ENCODE data around the gene FGF1.

FGF1 gene

DNA sequence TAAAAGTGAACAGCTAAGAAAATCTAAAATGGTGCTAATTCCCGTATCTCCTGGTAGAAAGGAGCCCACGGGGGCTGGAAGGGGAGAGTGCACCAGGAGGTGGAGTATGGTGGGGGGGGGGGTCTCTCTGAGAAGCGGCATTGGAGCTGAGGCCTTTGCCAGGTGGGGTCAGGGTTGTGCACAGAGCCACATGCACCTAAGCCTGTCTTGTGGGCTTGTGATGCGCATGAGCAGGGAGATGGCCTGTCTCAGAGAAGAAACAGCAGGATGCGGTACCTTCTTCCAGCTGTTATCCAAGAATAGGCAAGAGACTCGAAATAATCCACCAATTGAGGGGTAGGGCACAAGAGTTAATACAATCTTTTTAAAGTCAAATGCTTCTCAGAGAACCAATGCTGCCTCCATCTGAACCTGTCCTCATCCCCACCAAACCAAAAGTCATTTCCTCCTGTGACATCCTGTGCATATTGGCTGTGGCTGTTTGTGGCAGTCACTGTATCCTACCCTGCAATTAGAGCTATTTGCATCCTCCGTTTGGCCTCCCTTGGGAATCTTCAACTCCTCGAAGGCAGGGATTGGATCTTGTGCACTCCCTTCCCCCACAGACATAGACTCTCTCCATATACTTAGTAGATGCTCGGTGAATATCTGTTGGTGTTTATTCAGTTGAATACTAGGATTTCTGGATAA is 45.4 kb downstream of the FGF1 start:
- DNase-seq = peak; percentile 91

GRCh38 chr5:142639455-142639854 is 46.4 kb downstream of the FGF1 start:
- no peak for DNase-seq

- peak; percentile 83 for DNase-seq
These were observed 48.0 kb downstream of the FGF1 start for GRCh38 chr5:142637871-142638270.

GRCh38 chr5:142636698-142637324 is 49.1 kb downstream of the FGF1 start:
- no peak for DNase-seq

DNA sequence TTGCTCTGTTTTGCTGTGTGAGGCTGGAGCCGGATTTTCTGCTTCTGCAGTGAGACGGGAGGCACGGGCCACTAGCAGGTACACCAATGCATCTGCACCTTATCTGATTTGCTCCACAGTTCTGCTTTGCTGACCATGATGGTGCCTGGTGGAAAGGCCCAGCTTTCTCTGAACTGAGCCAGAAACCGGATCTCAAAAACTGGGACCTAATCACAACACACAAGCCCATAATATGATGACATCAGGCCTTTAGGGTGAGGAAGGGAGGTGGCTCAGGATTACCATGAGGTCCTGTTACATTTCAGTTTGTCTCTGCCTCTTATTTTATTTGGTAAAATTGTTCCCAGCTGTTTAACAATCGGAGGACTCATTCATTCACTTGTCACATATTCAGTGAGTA is 49.8 kb downstream of the FGF1 start:
- no peak for DNase-seq

GRCh38 chr5:142634216-142635011 is 51.5 kb downstream of the FGF1 start:
- no peak for DNase-seq

GRCh38 chr5:142630927-142631539 is 54.9 kb downstream of the FGF1 start:
- no peak for DNase-seq

DNA sequence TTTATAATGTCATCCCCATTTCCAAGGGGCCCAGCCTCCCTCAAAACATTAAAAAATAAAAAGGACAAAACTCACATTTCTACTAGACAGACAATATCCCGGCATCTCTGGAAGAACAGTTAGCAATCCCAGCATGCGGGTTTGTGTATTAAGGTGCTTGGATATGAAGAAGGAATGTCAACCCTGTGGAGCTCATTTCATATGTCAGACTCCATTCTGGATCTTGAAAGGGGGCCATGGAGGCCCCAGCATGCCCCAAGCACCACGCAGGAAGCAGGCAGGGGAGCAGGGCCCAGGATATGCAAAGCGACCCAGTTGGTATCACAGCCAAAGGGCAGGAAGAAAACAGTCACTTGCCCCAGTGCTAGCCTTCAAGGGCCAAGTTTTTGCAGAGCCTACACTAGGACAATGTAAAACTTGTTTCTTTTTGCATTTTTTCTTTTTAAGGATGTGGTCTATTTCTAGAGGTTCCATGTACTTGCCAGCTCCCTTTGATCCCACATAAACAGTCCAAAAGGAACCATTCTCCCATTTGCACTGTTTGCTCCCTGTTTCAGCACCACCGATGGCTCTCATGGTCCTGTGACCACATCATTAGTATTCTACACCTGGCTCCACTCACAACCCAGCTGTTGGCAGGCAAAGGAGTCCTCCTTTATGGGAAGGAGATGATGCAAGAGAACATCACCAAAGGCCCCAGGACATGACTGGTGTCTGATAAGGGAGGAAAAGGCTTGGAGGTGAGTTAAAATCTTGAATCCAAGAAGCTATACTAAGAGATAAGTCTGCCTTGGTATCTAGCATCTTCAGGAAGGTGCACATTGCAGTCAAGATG is 58.3 kb downstream of the FGF1 start:
- DNase-seq = no peak

DNA sequence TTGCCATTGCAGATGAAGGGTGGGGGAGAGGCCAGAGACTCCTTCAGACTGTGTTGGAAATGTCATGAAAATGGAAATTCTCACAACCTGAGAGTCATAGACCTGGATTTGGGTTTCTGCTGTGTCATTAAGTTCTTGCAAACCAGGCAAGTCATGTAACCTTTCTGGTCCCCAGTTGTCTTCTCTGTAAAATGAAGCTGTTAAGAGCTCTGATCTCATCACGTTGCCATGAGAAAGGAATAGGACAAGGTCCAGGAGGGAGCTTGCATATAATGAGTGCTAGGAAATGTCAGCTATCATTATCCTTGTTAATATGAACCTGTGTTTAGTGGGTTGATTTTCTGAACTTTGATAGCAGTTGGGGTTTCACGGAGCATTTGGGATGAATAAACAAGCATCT is 59.1 kb downstream of the FGF1 start:
- DNase-seq = no peak

GRCh38 chr5:142626099-142626498 is 59.8 kb downstream of the FGF1 start:
- DNase-seq = no peak

DNA sequence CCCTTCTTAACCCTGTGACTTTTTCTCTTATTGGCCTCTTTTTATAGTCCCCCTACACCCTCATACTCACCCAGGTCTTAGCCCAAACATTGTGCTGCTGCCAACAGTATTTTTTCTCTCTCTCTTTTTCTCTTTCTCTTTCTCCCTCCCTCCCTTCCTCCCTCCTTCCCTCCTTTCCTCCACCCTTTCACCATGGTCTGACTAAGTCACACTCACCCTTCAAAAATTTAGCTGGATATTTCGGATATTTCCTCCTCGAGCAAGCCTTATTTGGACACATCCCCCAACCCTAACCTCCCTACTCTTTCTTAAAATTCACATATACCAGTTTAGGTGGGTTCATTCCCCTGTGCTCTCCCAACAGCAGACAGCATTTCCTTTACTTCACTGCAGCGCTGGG is 64.7 kb downstream of the FGF1 start:
- no peak for DNase-seq

GRCh38 chr5:142619815-142620214 is 66.1 kb downstream of the FGF1 start:
- no peak for DNase-seq

DNA sequence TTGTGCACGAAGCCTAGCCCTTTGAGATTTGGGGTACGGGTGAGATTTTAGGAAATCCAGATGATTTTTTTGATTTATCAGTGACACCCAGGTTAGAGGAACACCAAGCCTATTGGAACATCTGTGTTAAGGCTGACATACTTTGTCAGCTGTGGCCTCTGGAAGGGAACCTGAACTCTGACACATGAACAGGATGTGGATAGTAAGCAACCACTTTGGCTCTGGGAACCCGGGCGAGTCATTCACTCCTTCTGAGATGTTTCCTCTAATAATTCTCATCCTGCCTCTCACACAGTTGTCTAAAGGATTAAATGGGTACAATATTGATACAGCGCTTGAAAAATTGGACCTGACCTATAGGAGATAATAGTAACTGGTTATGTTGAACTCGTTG is 67.8 kb downstream of the FGF1 start:
- peak; percentile 25 for DNase-seq

DNA sequence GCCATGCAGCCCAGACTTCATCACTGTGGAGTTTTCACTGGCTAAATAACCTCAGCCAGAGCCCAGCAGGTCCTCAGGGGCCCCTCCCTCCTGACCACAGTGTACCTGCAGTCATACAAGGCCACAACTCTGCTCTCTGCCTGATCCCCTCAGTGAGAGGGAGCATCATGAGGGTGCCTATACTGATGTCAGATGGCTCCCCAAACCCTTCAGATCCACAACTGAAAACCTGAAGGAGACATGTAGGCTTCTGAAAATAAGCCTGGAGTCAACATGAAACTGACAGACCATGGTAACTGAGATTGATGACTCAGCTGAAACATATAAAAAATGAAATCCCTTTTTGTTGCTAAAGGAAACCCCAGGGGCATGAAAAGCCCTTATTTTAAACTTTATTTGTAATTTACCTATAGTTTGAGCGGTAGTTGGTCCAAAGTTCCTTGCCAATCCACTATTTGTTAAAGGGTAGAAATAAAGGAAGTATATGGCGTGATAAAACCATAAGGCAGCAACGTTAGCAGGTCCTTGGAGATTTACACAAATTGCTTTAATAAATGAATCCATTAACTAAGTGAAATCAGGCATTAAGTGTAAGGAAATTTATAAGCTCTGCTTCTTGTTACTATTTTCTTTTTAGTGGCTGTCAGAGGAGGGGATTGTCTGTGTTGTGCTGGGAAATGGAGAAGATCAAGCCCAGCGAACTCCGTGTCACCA is 68.3 kb downstream of the FGF1 start:
- no peak for DNase-seq

DNA sequence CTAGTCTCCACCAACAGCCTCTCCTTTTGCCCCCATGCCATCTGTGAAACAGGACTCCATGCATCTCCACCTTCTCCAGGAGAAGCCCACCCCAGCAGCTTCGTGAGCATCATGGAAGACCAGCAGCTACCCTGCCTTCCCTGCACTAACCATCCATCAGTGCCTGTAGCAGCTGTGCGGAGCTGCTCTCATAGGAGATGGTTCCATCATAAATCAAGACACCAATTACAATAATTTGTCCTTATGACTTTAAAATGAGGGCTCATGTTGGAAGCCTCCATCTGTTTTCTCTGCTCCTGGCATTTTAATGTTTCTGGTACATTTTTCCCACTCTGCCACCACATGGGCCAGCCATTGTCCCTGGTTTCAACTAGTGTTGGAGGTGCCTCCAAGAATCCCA is 69.9 kb downstream of the FGF1 start:
- peak; percentile 88 for DNase-seq

DNA sequence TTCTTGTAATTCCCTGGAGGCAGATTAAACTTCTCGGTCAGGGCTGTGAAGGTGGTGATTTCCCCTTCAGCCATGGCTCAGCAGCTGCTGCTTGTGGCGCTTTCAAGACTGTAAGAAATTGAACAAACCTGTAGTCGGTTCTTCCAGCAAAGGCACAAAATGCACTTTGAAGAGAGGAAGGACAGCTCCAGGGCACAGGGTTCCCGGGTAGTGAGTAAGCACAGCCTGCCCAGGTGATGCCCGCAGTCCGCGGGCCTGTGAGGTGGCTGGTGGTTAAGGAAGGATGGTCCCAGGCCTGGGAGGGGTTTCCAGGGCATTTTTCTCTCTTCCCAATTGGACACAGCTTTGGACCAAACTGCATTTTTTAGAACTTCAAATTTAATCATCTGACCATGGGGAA is 71.8 kb downstream of the FGF1 start:
- DNase-seq = no peak

DNA sequence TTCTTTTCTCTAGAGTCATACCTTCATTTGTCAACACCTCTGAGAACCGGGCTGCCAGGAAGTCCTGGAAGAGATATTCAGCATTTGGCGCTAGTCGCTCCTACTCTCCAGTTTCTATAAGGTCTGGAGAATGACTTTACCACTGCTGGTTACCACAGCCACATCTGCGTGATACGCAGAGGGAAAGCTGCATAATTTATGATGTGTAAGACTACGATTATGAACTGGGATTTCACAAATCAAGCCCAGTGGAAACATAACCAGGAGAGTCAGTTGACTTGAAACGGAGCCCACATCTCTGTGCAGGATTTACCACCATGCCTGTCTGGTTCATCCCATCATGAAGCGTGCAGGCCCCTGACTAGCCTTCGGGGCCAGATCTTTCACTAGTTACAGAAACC is 72.6 kb downstream of the FGF1 start:
- no peak for DNase-seq

- no peak for DNase-seq
These were observed 73.2 kb downstream of the FGF1 start for GRCh38 chr5:142612494-142613270.

GRCh38 chr5:142611154-142611553 is 74.7 kb downstream of the FGF1 start:
- peak; percentile 78 for DNase-seq

GRCh38 chr5:142610176-142611001 is 75.5 kb downstream of the FGF1 start:
- DNase-seq = no peak

Measured in NCI-H69 (cell line).